HEK293 (cell line): ENCODE measurements around the gene SRSF2.

Experiments used
- CTCF ChIA-PET: fragments of 350-600 bp; formaldehyde crosslinking; extraction: SDS; loops from one replicate; lab custom pipeline; 2021; ENCODE audit warnings: antibody characterized with exemption; lab: Yijun Ruan, JAX
- POLR2A ChIA-PET: fragments of 300-600 bp; formaldehyde crosslinking; extraction: SDS; loops from one replicate; lab custom pipeline; 2020; ENCODE audit warnings: antibody characterized with exemption, inconsistent platforms; lab: Yijun Ruan, JAX
- H3K27ac ChIP-seq: fragments of 200-500 bp; sonication (Bioruptor generic); 2 replicates; pipeline ENCODE4 v1.5.1; 2014; ENCODE audit warnings: low read depth, low read length, control low read depth, inconsistent platforms; ENCODE audit errors: extremely low read depth
- H3K36me3 ChIP-seq, 2 experiments: fragments of 200-500 bp in 1 of 2; sonication (Bioruptor generic) in 1 of 2; 1 replicate in 1 of 2; 2 replicates in 1 of 2; pipeline ENCODE4 v1.5.1; 2014 to 2017; ENCODE audit warnings: inconsistent platforms in 2 of 2, low read length in 2 of 2; ENCODE audit not compliant: control insufficient read depth in 2 of 2, insufficient read depth in 1 of 2
- H3K4me1 ChIP-seq: fragments of 200-500 bp; sonication (Bioruptor generic); 2 replicates; pipeline ENCODE4 v1.5.1; 2014; ENCODE audit warnings: mild to moderate bottlenecking, low read length, inconsistent platforms; ENCODE audit not compliant: control insufficient read depth, insufficient read depth
- H3K4me3 ChIP-seq: 2 replicates; pipeline ENCODE4 v1.5.1; 2011; ENCODE audit warnings: low read depth, mild to moderate bottlenecking, control low read depth, low read length, moderate library complexity
- H3K9me3 ChIP-seq: fragments of 200-500 bp; sonication (Bioruptor generic); 2 replicates; pipeline ENCODE4 v1.5.1; 2014; ENCODE audit warnings: low read depth, low read length, inconsistent platforms; ENCODE audit not compliant: control insufficient read depth, insufficient read depth
- CTCF ChIP-seq: fragments of 450-650 bp; formaldehyde crosslinking; IDR thresholded peaks from 2 replicates; pipeline ENCODE4 v1.5.1; 2016; ENCODE audit warnings: missing biosample characterization, missing genetic modification characterization
- MYNN ChIP-seq: fragments of 450-650 bp; formaldehyde crosslinking; IDR thresholded peaks from 2 replicates; pipeline ENCODE4 v1.5.1; 2016; ENCODE audit warnings: missing biosample characterization, missing genetic modification characterization, borderline replicate concordance
- TRIM28 ChIP-seq: IDR thresholded peaks from 2 replicates; pipeline ENCODE4 v1.6.1; 2011; ENCODE audit warnings: low read length, control low read depth, borderline replicate concordance
- ZBTB8A ChIP-seq: fragments of 450-650 bp; formaldehyde crosslinking; IDR thresholded peaks from 2 replicates; pipeline ENCODE4 v1.5.1; 2016; ENCODE audit warnings: missing biosample characterization, missing genetic modification characterization
- ZFP37 ChIP-seq: fragments of 450-650 bp; formaldehyde crosslinking; IDR thresholded peaks from 2 replicates; pipeline ENCODE4 v1.5.1; 2016; ENCODE audit warnings: missing biosample characterization, missing genetic modification characterization
- ZNF274 ChIP-seq, 2 experiments: fragments of 200-500 bp in 1 of 2; fragments of 450-650 bp in 1 of 2; sonication (Bioruptor generic) in 1 of 2; formaldehyde crosslinking in 1 of 2; IDR thresholded peaks; 2 replicates each; pipeline versions ENCODE4 v1.5.1 to v1.6.1; 2014 to 2016; ENCODE audit warnings: borderline replicate concordance in 1 of 2, inconsistent platforms in 1 of 2, low read length in 1 of 2, missing biosample characterization in 1 of 2, missing genetic modification characterization in 1 of 2
- ZNF335 ChIP-seq: fragments of 450-650 bp; formaldehyde crosslinking; conservative IDR thresholded peaks from 2 replicates; pipeline ENCODE4 v1.5.1; 2016; ENCODE audit warnings: missing biosample characterization, missing genetic modification characterization
- ZNF404 ChIP-seq: fragments of 450-650 bp; formaldehyde crosslinking; IDR thresholded peaks from 2 replicates; pipeline ENCODE4 v1.5.1; 2017; ENCODE audit warnings: missing biosample characterization, missing genetic modification characterization
- ZNF416 ChIP-seq: fragments of 450-650 bp; formaldehyde crosslinking; IDR thresholded peaks from 2 replicates; pipeline ENCODE4 v1.5.1; 2016; ENCODE audit warnings: missing biosample characterization, missing genetic modification characterization
- ZNF423 ChIP-seq: fragments of 450-650 bp; formaldehyde crosslinking; IDR thresholded peaks from 2 replicates; pipeline ENCODE4 v1.5.1; 2016; ENCODE audit warnings: missing biosample characterization, missing genetic modification characterization
- ZNF449 ChIP-seq: fragments of 450-650 bp; formaldehyde crosslinking; IDR thresholded peaks from 2 replicates; pipeline ENCODE4 v1.5.1; 2017; ENCODE audit warnings: missing biosample characterization, mild to moderate bottlenecking, missing genetic modification characterization, moderate library complexity
- ZNF529 ChIP-seq: fragments of 450-650 bp; formaldehyde crosslinking; IDR thresholded peaks from 2 replicates; pipeline ENCODE4 v1.5.1; 2017; ENCODE audit warnings: missing genetic modification characterization, missing biosample characterization; ENCODE audit not compliant: insufficient replicate concordance
- ZNF548 ChIP-seq: fragments of 450-650 bp; formaldehyde crosslinking; IDR thresholded peaks from 2 replicates; pipeline ENCODE4 v1.5.1; 2016; ENCODE audit warnings: missing biosample characterization, missing genetic modification characterization
- ZNF645 ChIP-seq: fragments of 450-650 bp; formaldehyde crosslinking; IDR thresholded peaks from 2 replicates; pipeline ENCODE4; 2016; ENCODE audit warnings: missing biosample characterization, missing genetic modification characterization
- ZNF707 ChIP-seq: fragments of 450-650 bp; formaldehyde crosslinking; IDR thresholded peaks from 2 replicates; pipeline ENCODE4 v1.5.1; 2016; ENCODE audit warnings: missing biosample characterization, missing genetic modification characterization
- ZNF792 ChIP-seq: fragments of 450-650 bp; formaldehyde crosslinking; IDR thresholded peaks from 2 replicates; pipeline ENCODE4 v1.5.1; 2016; ENCODE audit warnings: missing biosample characterization, missing genetic modification characterization
- ZSCAN18 ChIP-seq: fragments of 450-650 bp; formaldehyde crosslinking; IDR thresholded peaks from 2 replicates; pipeline ENCODE4 v1.5.1; 2016; ENCODE audit warnings: missing biosample characterization, missing genetic modification characterization

Gene SRSF2

GRCh38 chr17:76697702-76698465 is 39.2 kb downstream of the SRSF2 start (continued):
- TF ChIP-seq MYNN (tag by site-specific recombination) (no peak), ZNF707 (tag by site-specific recombination) (no peak), ZNF529 (tag by site-specific recombination) (no peak), ZSCAN18 (tag by site-specific recombination) (peak; percentile 88), CTCF (tag by site-specific recombination) (peak; percentile 50; the same call in 1 of the 2 replicates), ZNF404 (tag by site-specific recombination) (no peak), ZNF423 (tag by site-specific recombination) (peak; percentile 81), ZBTB8A (peak; percentile 88), ZFP37 (tag by site-specific recombination) (no peak)
- TF ChIP-seq, all 188 proteins: peak for 62

- Histone ChIP-seq H3K27ac (peak overlapping the region; percentile 79), H3K4me3 (no peak overlapping the region), H3K4me1 (peaks cover 38% of the 10 kb centered on the region), H3K36me3 (peaks cover 6% of the 10 kb centered on the region in 2 experiments; a peak in 2 of 3 replicates), H3K9me3 (no peaks in the 10 kb centered on the region)
- POLR2A ChIA-PET: interaction anchor here (0.6 to 2.5 kb wide), 18 partner anchors 8 to 343 kb away, joined by 3 to 17 read pairs (median 8); partner anchors contain the start of genes MFSD11, MXRA7, PRPSAP1 and SRSF2
- CTCF ChIA-PET: interaction anchor here (0.6 to 3.3 kb wide), 14 partner anchors 8 to 1224 kb away, joined by 3 to 22 read pairs (median 5); partner anchors contain the start of gene MXRA7
- TF ChIP-seq TRIM28: peak; percentile 29; the same call in 1 of the 2 replicates
- TF ChIP-seq ZNF792 (tag by site-specific recombination): no peak
- TF ChIP-seq ZNF335 (tag by site-specific recombination): no peak
- TF ChIP-seq ZNF548 (tag by site-specific recombination): peak; percentile 95
- no peak for TF ChIP-seq ZNF416
- TF ChIP-seq ZNF645 (tag by site-specific recombination): no peak
- TF ChIP-seq ZNF449: peak; percentile 32; the same call in 1 of the 2 replicates
- TF ChIP-seq ZNF274 (IDR thresholded peaks at IDR 0.05; ENCODE audit: low read length): no peak
- no peak for TF ChIP-seq ZNF274 (tag by site-specific recombination; IDR thresholded peaks at IDR 0.05; ENCODE audit: borderline replicate concordance)
Measured at GRCh38 chr17:76696763-76697701, 40.1 kb downstream of the SRSF2 start.
